Fibroblast of lung (primary cell): ENCODE results near the gene LRRC58.

ENCODE experiments used
- EZH2 ChIP-seq: IDR thresholded peaks from 2 replicates; pipeline ENCODE4 v1.5.1; 2012; ENCODE audit warnings: low read length, control low read depth, mild to moderate bottlenecking; ENCODE audit errors: missing control alignments
- TF ChIP-seq, protein P1 (sequence below), 2 donors: IDR thresholded peaks in 1 of 2; conservative IDR thresholded peaks in 1 of 2; 1 replicate in 1 of 2; 2 replicates in 1 of 2; pipeline ENCODE4 v1.5.1; 2011 to 2012; ENCODE audit warnings: low read length in 2 of 2, control low read depth in 1 of 2, inconsistent platforms in 1 of 2, low read depth in 1 of 2, mild to moderate bottlenecking in 1 of 2

- no peak for TF ChIP-seq EZH2
- TF ChIP-seq, protein P1, sequence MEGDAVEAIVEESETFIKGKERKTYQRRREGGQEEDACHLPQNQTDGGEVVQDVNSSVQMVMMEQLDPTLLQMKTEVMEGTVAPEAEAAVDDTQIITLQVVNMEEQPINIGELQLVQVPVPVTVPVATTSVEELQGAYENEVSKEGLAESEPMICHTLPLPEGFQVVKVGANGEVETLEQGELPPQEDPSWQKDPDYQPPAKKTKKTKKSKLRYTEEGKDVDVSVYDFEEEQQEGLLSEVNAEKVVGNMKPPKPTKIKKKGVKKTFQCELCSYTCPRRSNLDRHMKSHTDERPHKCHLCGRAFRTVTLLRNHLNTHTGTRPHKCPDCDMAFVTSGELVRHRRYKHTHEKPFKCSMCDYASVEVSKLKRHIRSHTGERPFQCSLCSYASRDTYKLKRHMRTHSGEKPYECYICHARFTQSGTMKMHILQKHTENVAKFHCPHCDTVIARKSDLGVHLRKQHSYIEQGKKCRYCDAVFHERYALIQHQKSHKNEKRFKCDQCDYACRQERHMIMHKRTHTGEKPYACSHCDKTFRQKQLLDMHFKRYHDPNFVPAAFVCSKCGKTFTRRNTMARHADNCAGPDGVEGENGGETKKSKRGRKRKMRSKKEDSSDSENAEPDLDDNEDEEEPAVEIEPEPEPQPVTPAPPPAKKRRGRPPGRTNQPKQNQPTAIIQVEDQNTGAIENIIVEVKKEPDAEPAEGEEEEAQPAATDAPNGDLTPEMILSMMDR (conservative IDR thresholded peaks at IDR 0.05 in 1 of 2, IDR thresholded peaks at IDR 0.05 in 1 of 2; ENCODE audit: low read depth in 1 of 2, low read length in 2 of 2) = no peak
Measured at GRCh38 chr3:120350401-120350941, 1.3 kb upstream of the LRRC58 start.
